ENCODE results near the gene ALDH1B1. TPM values are rescaled to one million over a fixed set of nuclear protein-coding genes. Genes with fewer than 3 reads are reported as not detected.

The ALDH1B1 gene
- polyA plus RNA-seq, 1 experiment, result 38.4 TPM

- ChIA-PET CTCF (interaction anchor here (1.1 to 2.9 kb wide), 4 partner anchors 9 to 30 kb away, joined by 3 to 21 read pairs (median 4); no protein-coding TSS in a partner anchor), POLR2A (no interaction called here)
- peaks cover 3% of the 10 kb centered on the region for H3K27me3 ChIP-seq (ENCODE audit: control insufficient read depth, insufficient read depth, low read length)
- TF ChIP-seq CTCF (IDR thresholded peaks at IDR 0.05; ENCODE audit: insufficient read depth, low read depth, low read length), result no peak
- no peak overlapping the region for H3K4me3 ChIP-seq (ENCODE audit: low read depth, low read length)
- H3K36me3 ChIP-seq (ENCODE audit: control insufficient read depth, insufficient read depth, low read length), result peaks cover 1% of the 10 kb centered on the region
- no peak for DNase-seq (ENCODE audit: low read depth)
These were observed 9.5 kb downstream of the ALDH1B1 start for GRCh38 chr9:38401994-38402393.

- no peak for TF ChIP-seq CTCF (IDR thresholded peaks at IDR 0.05; ENCODE audit: insufficient read depth, low read depth, low read length)
- H3K36me3 ChIP-seq (ENCODE audit: control insufficient read depth, insufficient read depth, low read length), result no peaks in the 10 kb centered on the region
- no peak overlapping the region for H3K4me3 ChIP-seq (ENCODE audit: low read depth, low read length)
- DNase-seq (ENCODE audit: low read depth), result no peak
- H3K27me3 ChIP-seq (ENCODE audit: control insufficient read depth, insufficient read depth, low read length), result peaks cover 3% of the 10 kb centered on the region
- ChIA-PET POLR2A (no interaction called here), CTCF (interaction anchor here (1.0 to 2.1 kb wide), 3 partner anchors 15 to 316 kb away, joined by 3 to 7 read pairs (median 4); no protein-coding TSS in a partner anchor)
These were observed 11.8 kb downstream of the ALDH1B1 start for GRCh38 chr9:38404314-38404713.

- DNase-seq (ENCODE audit: low read depth), result peak; percentile 17
These were observed 13.3 kb downstream of the ALDH1B1 start for GRCh38 chr9:38405785-38406184.

GRCh38 chr9:38406476-38407186 is 14.1 kb downstream of the ALDH1B1 start:
- TF ChIP-seq CTCF (IDR thresholded peaks at IDR 0.05; ENCODE audit: insufficient read depth, low read depth, low read length), result no peak
- no peak overlapping the region for H3K4me3 ChIP-seq (ENCODE audit: low read depth, low read length)
- ChIA-PET POLR2A (no interaction called here), CTCF (interaction anchor here (0.8 to 1.5 kb wide), 2 partner anchors 72 to 503 kb away, joined by 3 read pairs; no protein-coding TSS in a partner anchor)
- H3K27me3 ChIP-seq (ENCODE audit: control insufficient read depth, insufficient read depth, low read length), result peaks cover 7% of the 10 kb centered on the region
- DNase-seq (ENCODE audit: low read depth), result no peak
- no peaks in the 10 kb centered on the region for H3K36me3 ChIP-seq (ENCODE audit: control insufficient read depth, insufficient read depth, low read length)

More at GRCh38 chr9:38405785-38406184, 13.3 kb downstream of the ALDH1B1 start:
- ChIA-PET CTCF (interaction anchor here (1.5 to 2.1 kb wide), 2 partner anchors 35 to 71 kb away, joined by 3 to 7 read pairs; no protein-coding TSS in a partner anchor), POLR2A (no interaction called here)
- no peak for TF ChIP-seq CTCF (IDR thresholded peaks at IDR 0.05; ENCODE audit: insufficient read depth, low read depth, low read length)
- H3K27me3 ChIP-seq (ENCODE audit: control insufficient read depth, insufficient read depth, low read length), result peaks cover 6% of the 10 kb centered on the region
- H3K36me3 ChIP-seq (ENCODE audit: control insufficient read depth, insufficient read depth, low read length), result no peaks in the 10 kb centered on the region
- H3K4me3 ChIP-seq (ENCODE audit: low read depth, low read length), result no peak overlapping the region

GRCh38 chr9:38408719-38409118 is 16.2 kb downstream of the ALDH1B1 start:
- Histone ChIP-seq H3K27me3 (ENCODE audit: control insufficient read depth, insufficient read depth, low read length) (peaks cover 7% of the 10 kb centered on the region), H3K36me3 (ENCODE audit: control insufficient read depth, insufficient read depth, low read length) (no peaks in the 10 kb centered on the region), H3K4me3 (ENCODE audit: low read depth, low read length) (no peak overlapping the region)
- TF ChIP-seq CTCF (IDR thresholded peaks at IDR 0.05; ENCODE audit: insufficient read depth, low read depth, low read length), result no peak
- no peak for DNase-seq (ENCODE audit: low read depth)
- POLR2A ChIA-PET, result no interaction called here
- CTCF ChIA-PET, result interaction anchor here (0.9 kb wide), 1 partner anchor 24 kb away, joined by 3 read pairs; no protein-coding TSS in a partner anchor

All from BJ (cell line).